T-helper 17 cell (primary cell): Measurements from ENCODE around the gene LRIT3. TPM values are rescaled to one million over a fixed set of nuclear protein-coding genes. Genes with fewer than 3 reads are reported as not detected.
"Not testable (repeated sequence)": the region's sequence is repeated elsewhere in the genome, so short reads cannot be mapped to it uniquely, and the experiment has no call there.

Source experiments
- ATAC-seq: fragments of 150-1000 bp; cut with Tn5 transposase; 2 replicates; pipeline ENCODE4 v1.10.0; 2021; ENCODE audit warnings: mild to moderate bottlenecking, moderate library complexity
- DNase-seq, 3 donors: peaks; one replicate each; pipeline versions ENCODE4 v3.0.0 to v3.0.0-alpha.2; 2020 to 2021
- H3K9me3 ChIP-seq: one replicate; pipeline ENCODE4 v1.7.0; 2013; ENCODE audit warnings: low read length, mild to moderate bottlenecking; ENCODE audit not compliant: control insufficient read depth, poor library complexity, severe bottlenecking
- H3K27ac Mint-ChIP-seq: one replicate; pipeline ENCODE4 v1.8.0; 2022; ENCODE audit warnings: mild to moderate bottlenecking, moderate library complexity, mixed read lengths
- H3K27me3 Mint-ChIP-seq: one replicate; pipeline ENCODE4 v1.8.0; 2022; ENCODE audit warnings: mixed read lengths
- H3K36me3 Mint-ChIP-seq: one replicate; pipeline ENCODE4 v1.8.0; 2022; ENCODE audit warnings: low read depth, mixed read lengths
- H3K4me1 Mint-ChIP-seq: one replicate; pipeline ENCODE4 v1.8.0; 2022; ENCODE audit warnings: mild to moderate bottlenecking, mixed read lengths
- H3K4me3 Mint-ChIP-seq: one replicate; pipeline ENCODE4 v1.8.0; 2022; ENCODE audit warnings: mild to moderate bottlenecking, moderate library complexity, mixed read lengths
- total RNA-seq, 4 donors: library from RNA in 2 of 4; stranded (reverse) in 2 of 4; gene quantifications; one replicate each; pipeline ENCODE4 v1.2.3 and lab custom pipeline; 2022 to 2026

The LRIT3 gene
- total RNA-seq, 2 donors from 2014 or later: 0.21 to 0.30 TPM

GRCh38 chr4:109818268-109818667 lies 29.6 kb upstream of the LRIT3 start:
- Mint-ChIP-seq H3K27ac (no peak overlapping the region), H3K27me3 (no peaks in the 10 kb centered on the region), H3K4me3 (no peak overlapping the region), H3K4me1 (peaks cover 40% of the 10 kb centered on the region), H3K36me3 (peaks cover 20% of the 10 kb centered on the region)
- no peak for DNase-seq
- H3K9me3 ChIP-seq: no peaks in the 10 kb centered on the region
- ATAC-seq: no peak

GRCh38 chr4:109820563-109820962 lies 27.3 kb upstream of the LRIT3 start:
- no peaks in the 10 kb centered on the region for H3K9me3 ChIP-seq
- DNase-seq (no peak), ATAC-seq (no peak)
- H3K36me3 Mint-ChIP-seq: peaks cover 23% of the 10 kb centered on the region
- H3K27me3 Mint-ChIP-seq: no peaks in the 10 kb centered on the region
- H3K4me3 Mint-ChIP-seq: no peak overlapping the region
- H3K27ac Mint-ChIP-seq: peak overlapping the region; percentile 82
- peaks cover 36% of the 10 kb centered on the region for H3K4me1 Mint-ChIP-seq

GRCh38 chr4:109821185-109821584 lies 26.7 kb upstream of the LRIT3 start:
- Mint-ChIP-seq H3K27me3 (no peaks in the 10 kb centered on the region), H3K36me3 (peaks cover 21% of the 10 kb centered on the region), H3K4me3 (no peak overlapping the region), H3K27ac (peak overlapping the region; percentile 82), H3K4me1 (peaks cover 30% of the 10 kb centered on the region)
- DNase-seq: no peak
- H3K9me3 ChIP-seq: no peaks in the 10 kb centered on the region
- no peak for ATAC-seq

GRCh38 chr4:109826719-109827118 lies 21.2 kb upstream of the LRIT3 start:
- Mint-ChIP-seq H3K4me3 (no peak overlapping the region), H3K4me1 (peaks cover 2% of the 10 kb centered on the region), H3K27me3 (no peaks in the 10 kb centered on the region), H3K36me3 (peaks cover 6% of the 10 kb centered on the region), H3K27ac (no peak overlapping the region)
- ATAC-seq: peak; percentile 51
- no peaks in the 10 kb centered on the region for H3K9me3 ChIP-seq
- DNase-seq: no peak

- no peak for ATAC-seq
- no peaks in the 10 kb centered on the region for H3K9me3 ChIP-seq
- H3K4me1 Mint-ChIP-seq: peaks cover 2% of the 10 kb centered on the region
- no peak for DNase-seq
- H3K27me3 Mint-ChIP-seq: no peaks in the 10 kb centered on the region
- H3K36me3 Mint-ChIP-seq: peaks cover 6% of the 10 kb centered on the region
- no peak within 1 kb of the TSS for H3K27ac Mint-ChIP-seq
- no peak within 1 kb of the TSS for H3K4me3 Mint-ChIP-seq
Measured at GRCh38 chr4:109827672-109828071, 20.2 kb upstream of the LRIT3 start, which contains the start of gene RRH. Gene RRH (plus strand): TSS chr4:109827972. CDS start chr4:109828028, 56 bp downstream.

GRCh38 chr4:109833756-109834155 lies 14.2 kb upstream of the LRIT3 start:
- H3K4me1 Mint-ChIP-seq: no peaks in the 10 kb centered on the region
- H3K9me3 ChIP-seq: no peaks in the 10 kb centered on the region
- H3K4me3 Mint-ChIP-seq: no peak overlapping the region
- peaks cover 9% of the 10 kb centered on the region for H3K36me3 Mint-ChIP-seq
- ATAC-seq (no peak), DNase-seq (no peak)
- H3K27me3 Mint-ChIP-seq: no peaks in the 10 kb centered on the region
- H3K27ac Mint-ChIP-seq: no peak overlapping the region

GRCh38 chr4:109836985-109837384 lies 10.9 kb upstream of the LRIT3 start:
- H3K9me3 ChIP-seq: no peaks in the 10 kb centered on the region
- DNase-seq (no peak), ATAC-seq (no peak)
- Mint-ChIP-seq H3K27me3 (no peaks in the 10 kb centered on the region), H3K36me3 (peaks cover 10% of the 10 kb centered on the region), H3K4me1 (no peaks in the 10 kb centered on the region), H3K27ac (no peak overlapping the region), H3K4me3 (no peak overlapping the region)

- Mint-ChIP-seq H3K27me3 (peaks cover 9% of the 10 kb centered on the region), H3K36me3 (peaks cover 2% of the 10 kb centered on the region), H3K27ac (no peak overlapping the region), H3K4me1 (peaks cover 4% of the 10 kb centered on the region), H3K4me3 (no peak overlapping the region)
- DNase-seq: no peak
- no peaks in the 10 kb centered on the region for H3K9me3 ChIP-seq
- ATAC-seq: no peak
Measured at GRCh38 chr4:109846395-109847098, 1.4 kb upstream of the LRIT3 start.

GRCh38 chr4:109848501-109848900 lies 594 bp downstream of the LRIT3 start:
- H3K36me3 Mint-ChIP-seq: peaks cover 2% of the 10 kb centered on the region
- no peak overlapping the region for H3K27ac Mint-ChIP-seq
- H3K27me3 Mint-ChIP-seq: peaks cover 9% of the 10 kb centered on the region
- no peak overlapping the region for H3K4me3 Mint-ChIP-seq
- peaks cover 4% of the 10 kb centered on the region for H3K4me1 Mint-ChIP-seq
- DNase-seq: no peak
- ATAC-seq: no peak
- no peaks in the 10 kb centered on the region for H3K9me3 ChIP-seq

GRCh38 chr4:109850601-109851000 lies 2.7 kb downstream of the LRIT3 start:
- no peak overlapping the region for H3K27ac Mint-ChIP-seq
- no peak for DNase-seq
- H3K27me3 Mint-ChIP-seq: peaks cover 9% of the 10 kb centered on the region
- ATAC-seq: no peak
- H3K9me3 ChIP-seq: no peaks in the 10 kb centered on the region
- peaks cover 2% of the 10 kb centered on the region for H3K36me3 Mint-ChIP-seq
- H3K4me3 Mint-ChIP-seq: no peak overlapping the region
- H3K4me1 Mint-ChIP-seq: peaks cover 4% of the 10 kb centered on the region

- not testable (repeated sequence) for H3K4me1 Mint-ChIP-seq, H3K27ac Mint-ChIP-seq
Measured at GRCh38 chr4:109859426-109860300, 11.8 kb downstream of the LRIT3 start.

GRCh38 chr4:109861271-109861670 lies 13.4 kb downstream of the LRIT3 start:
- Mint-ChIP-seq H3K36me3 (no peaks in the 10 kb centered on the region), H3K27me3 (no peaks in the 10 kb centered on the region), H3K4me1 (no peaks in the 10 kb centered on the region), H3K27ac (no peak overlapping the region), H3K4me3 (no peak overlapping the region)
- ATAC-seq (no peak), DNase-seq (no peak)
- H3K9me3 ChIP-seq: no peaks in the 10 kb centered on the region

More at GRCh38 chr4:109859426-109860300, 11.8 kb downstream of the LRIT3 start:
- not testable (repeated sequence) for H3K36me3 Mint-ChIP-seq, DNase-seq, H3K9me3 ChIP-seq, H3K27me3 Mint-ChIP-seq, H3K4me3 Mint-ChIP-seq, ATAC-seq

- Mint-ChIP-seq H3K4me1 (no peaks in the 10 kb centered on the region), H3K4me3 (no peak overlapping the region), H3K27me3 (no peaks in the 10 kb centered on the region), H3K27ac (no peak overlapping the region), H3K36me3 (no peaks in the 10 kb centered on the region)
- H3K9me3 ChIP-seq: no peaks in the 10 kb centered on the region
- no peak for ATAC-seq
- no peak for DNase-seq
Measured at GRCh38 chr4:109861916-109862511, 14.1 kb downstream of the LRIT3 start.
